GM12872 (cell line): ENCODE results near the gene DPAGT1.

Source experiments
- CTCF ChIP-seq: IDR thresholded peaks from 3 replicates; pipeline ENCODE4 v1.5.1; 2011; ENCODE audit warnings: low read depth, mild to moderate bottlenecking, low read length, moderate library complexity; ENCODE audit not compliant: insufficient read depth

DPAGT1 gene

GRCh38 chr11:119120639-119121007 is 19.0 kb upstream of the DPAGT1 start:
- no peak for TF ChIP-seq CTCF

- no peak for TF ChIP-seq CTCF
These were observed 17.3 kb upstream of the DPAGT1 start for GRCh38 chr11:119118946-119119345.

- TF ChIP-seq CTCF: no peak
These were observed 16.6 kb upstream of the DPAGT1 start for GRCh38 chr11:119118227-119118626.

GRCh38 chr11:119117004-119117706 is 15.5 kb upstream of the DPAGT1 start:
- no peak for TF ChIP-seq CTCF

- TF ChIP-seq CTCF: no peak
These were observed 14.9 kb upstream of the DPAGT1 start for GRCh38 chr11:119116601-119117000.

- TF ChIP-seq CTCF: no peak
These were observed 14.6 kb upstream of the DPAGT1 start for GRCh38 chr11:119116235-119116594.

GRCh38 chr11:119115484-119116234 is 14.0 kb upstream of the DPAGT1 start:
- TF ChIP-seq CTCF: no peak
